HFF-Myc (cell line): ENCODE measurements around the gene COL16A1.

Experiments used
- DNase-seq: peaks from one replicate; pipeline ENCODE4 v3.0.0-alpha.2; 2011; ENCODE audit warnings: low read depth; ENCODE audit errors: extremely low read depth
- H3K4me3 ChIP-seq: replicated peaks from 2 replicates; pipeline ENCODE4 v1.5.1; 2011; ENCODE audit warnings: low read depth, mild to moderate bottlenecking, control low read depth, low read length
- CTCF ChIP-seq: IDR thresholded peaks from 2 replicates; pipeline ENCODE4 v1.5.1; 2012; ENCODE audit warnings: mild to moderate bottlenecking, low read depth, low read length, control low read depth; ENCODE audit errors: missing control alignments

The COL16A1 gene

DNA sequence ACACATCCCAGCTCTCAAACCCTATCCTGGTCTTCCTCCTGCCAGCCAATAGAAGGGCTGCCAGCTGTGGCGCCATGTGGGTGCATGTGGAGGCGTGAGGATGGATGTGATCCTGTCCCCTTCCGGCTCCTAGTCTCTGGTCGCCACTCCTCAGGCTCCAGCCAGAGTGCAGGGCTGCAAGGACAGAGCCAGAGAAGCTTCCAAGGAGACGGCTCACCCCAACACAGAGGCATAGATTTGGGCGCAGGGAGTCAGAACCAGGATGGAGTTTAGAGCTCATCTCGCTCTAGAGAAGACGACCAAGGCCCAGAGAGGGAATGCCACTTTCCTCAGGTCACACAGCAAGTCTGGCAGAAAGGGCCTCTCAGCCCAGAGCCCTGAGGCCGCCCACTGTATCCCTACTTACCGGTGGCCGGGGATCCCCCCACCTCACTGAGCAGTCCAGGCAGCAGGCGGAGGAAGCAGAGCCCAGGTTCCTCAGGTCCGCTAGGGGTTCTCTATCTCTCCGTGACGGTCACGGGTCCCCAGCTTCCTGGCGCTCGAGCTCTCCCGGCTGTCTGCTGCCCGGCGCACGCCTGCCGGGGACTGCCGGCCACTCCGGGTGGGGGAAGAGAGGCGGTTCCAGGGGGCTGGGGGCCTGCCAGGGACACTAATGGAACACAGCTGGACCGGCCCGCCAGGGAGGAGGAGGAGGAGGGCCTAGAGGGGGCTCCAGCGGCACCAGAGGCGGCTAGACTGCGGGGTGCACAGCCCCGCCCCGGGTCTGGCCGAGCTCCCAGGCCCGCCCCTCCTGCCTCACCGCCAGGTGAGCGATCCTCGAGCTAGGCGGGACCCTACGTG is at the start of gene COL16A1:
TSS of gene COL16A1 (minus strand) at position 587 of the 840 bp plus-strand sequence. CDS start 1,824 bp downstream, outside the sequence.
- TF ChIP-seq CTCF: no peak
- no peak for DNase-seq

DNA sequence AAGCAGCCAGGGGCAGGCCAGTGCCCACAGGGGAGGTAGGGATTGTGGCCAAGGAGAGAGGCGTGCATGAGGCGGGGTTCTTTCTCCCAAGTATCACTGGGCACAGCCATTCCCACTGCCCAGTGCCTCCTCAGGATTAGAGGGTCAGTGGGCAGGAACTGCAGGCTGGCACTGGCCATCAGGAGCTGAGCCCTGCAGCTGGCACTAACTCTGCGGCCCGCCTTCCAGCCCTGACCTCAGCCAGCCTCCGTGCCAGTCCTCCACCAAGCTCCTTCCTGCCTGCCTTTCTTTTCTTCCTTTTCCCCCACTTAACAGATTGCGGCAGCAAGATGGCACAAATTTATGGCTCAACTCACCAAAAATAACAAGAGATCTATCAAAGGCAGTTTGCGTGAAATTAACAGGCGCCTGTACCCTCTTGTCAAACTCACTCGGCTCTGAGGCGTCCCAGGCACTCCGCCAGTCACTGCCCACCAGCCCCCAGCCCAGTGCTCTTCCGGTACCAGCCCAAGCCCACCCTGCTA is 49.2 kb upstream of the COL16A1 start:
- TF ChIP-seq CTCF: no peak
- H3K4me3 ChIP-seq: no peak overlapping the region
- DNase-seq: no peak

More for the DNA sequence above, at the start of gene COL16A1:
- peak within 1 kb of the TSS; percentile 86 for H3K4me3 ChIP-seq

- TF ChIP-seq CTCF: no peak
- H3K4me3 ChIP-seq: no peak overlapping the region
- no peak for DNase-seq
Observed at GRCh38 chr1:31752258-31752657, 48.4 kb upstream of the COL16A1 start.

GRCh38 chr1:31751822-31752241 is 48.0 kb upstream of the COL16A1 start:
- TF ChIP-seq CTCF: no peak
- DNase-seq: no peak
- H3K4me3 ChIP-seq: no peak overlapping the region

- H3K4me3 ChIP-seq: no peak overlapping the region
- no peak for DNase-seq
- TF ChIP-seq CTCF: no peak
Observed at GRCh38 chr1:31750858-31751510, 47.2 kb upstream of the COL16A1 start.

DNA sequence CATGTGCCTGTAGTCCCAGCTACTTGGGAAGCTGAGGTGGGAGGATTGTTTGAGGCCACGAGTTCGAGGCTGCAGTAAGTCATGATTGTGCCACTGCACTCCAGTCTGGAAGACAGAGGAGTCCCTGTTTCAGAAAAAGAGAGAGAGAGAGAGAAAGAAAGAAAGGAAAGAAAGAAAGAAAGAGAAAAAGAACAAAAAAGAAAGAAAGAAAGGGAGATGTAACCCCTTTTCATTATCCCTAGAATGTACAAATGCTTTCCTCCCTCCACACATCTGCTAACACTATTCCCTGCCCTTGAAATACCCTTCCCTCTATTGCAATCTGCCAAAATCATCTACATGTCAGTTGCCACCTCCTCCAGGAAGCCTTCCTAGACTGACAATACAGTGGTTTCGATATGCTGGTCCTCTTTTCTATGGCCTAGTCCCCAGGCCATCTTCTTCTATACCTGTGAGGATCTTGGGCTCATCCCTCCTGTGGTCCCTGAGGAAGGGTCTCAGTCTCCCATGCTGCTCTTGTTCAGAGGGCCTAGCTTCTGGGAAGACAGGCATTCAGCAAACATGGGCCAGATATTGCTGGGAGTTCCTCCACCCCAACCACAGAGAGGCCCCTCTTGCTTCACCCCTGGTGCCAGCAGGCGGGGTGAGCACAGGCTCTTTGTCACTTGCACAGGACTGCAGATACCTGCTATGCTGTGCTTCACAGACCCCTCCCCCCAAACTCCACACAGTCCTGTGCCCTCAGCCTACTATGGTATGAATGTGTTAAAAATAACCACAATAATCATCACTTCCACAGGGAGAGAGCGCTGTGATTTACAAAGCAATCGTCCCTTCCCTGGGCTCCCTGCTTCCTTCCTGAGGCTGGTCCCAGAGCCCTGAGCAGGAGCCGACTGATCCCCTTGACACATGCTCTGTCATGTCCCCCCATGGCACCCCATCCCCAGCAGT is 46.2 kb upstream of the COL16A1 start:
- no peak for DNase-seq
- no peak for TF ChIP-seq CTCF
- H3K4me3 ChIP-seq: no peak overlapping the region
